OCI-LY3 (cell line): ENCODE data around the gene AK9.

ENCODE experiments used
- H2AFZ ChIP-seq: fragments of 200-600, 300-600 bp; shearing (Covaris generic); 2 replicates; pipeline ENCODE4 v1.6.0; 2014; ENCODE audit warnings: antibody characterized with exemption, low read depth, low read length
- H3K27ac ChIP-seq: fragments of 200-600, 300-600 bp; sonication (generic); 2 replicates; pipeline ENCODE4 v1.5.1; 2014; ENCODE audit warnings: mild to moderate bottlenecking, low read length, moderate library complexity, mixed read lengths
- H3K27me3 ChIP-seq: fragments of 200-600, 300-600 bp; sonication (generic); 2 replicates; pipeline ENCODE4 v1.6.1; 2014; ENCODE audit warnings: low read depth, low read length, mixed read lengths
- H3K36me3 ChIP-seq: fragments of 200-600, 300-600 bp; sonication (generic); replicated peaks from 2 replicates; pipeline ENCODE3; 2014; ENCODE audit warnings: low read depth, low read length, mixed read lengths
- H3K4me1 ChIP-seq: fragments of 300-600, 200-600 bp; sonication (generic); 2 replicates; pipeline ENCODE4 v1.6.1; 2014; ENCODE audit warnings: low read length, mixed read lengths
- H3K4me2 ChIP-seq: fragments of 200-600, 300-600 bp; sonication (generic); 2 replicates; pipeline ENCODE4 v1.6.1; 2014; ENCODE audit warnings: low read length, mixed read lengths
- H3K4me3 ChIP-seq: fragments of 300-600, 200-600 bp; sonication (generic); 2 replicates; pipeline ENCODE4 v1.5.1; 2014; ENCODE audit warnings: antibody characterized with exemption, mild to moderate bottlenecking, low read length, moderate library complexity
- H3K79me2 ChIP-seq: fragments of 300-600, 200-600 bp; shearing (Covaris generic); 2 replicates; pipeline ENCODE4 v1.6.1; 2014; ENCODE audit warnings: mild to moderate bottlenecking, low read length, mixed read lengths
- H3K9ac ChIP-seq: fragments of 300-600, 200-600 bp; shearing (Covaris generic); 2 replicates; pipeline ENCODE4 v1.6.0; 2014; ENCODE audit warnings: mild to moderate bottlenecking, low read length, moderate library complexity
- H3K9me3 ChIP-seq: fragments of 200-600, 300-600 bp; shearing (Covaris generic); 2 replicates; pipeline ENCODE4 v1.6.1; 2014; ENCODE audit warnings: low read length, mixed read lengths; ENCODE audit not compliant: insufficient read depth
- H4K20me1 ChIP-seq: fragments of 200-600, 300-600 bp; sonication (generic); 2 replicates; pipeline ENCODE4 v1.6.1; 2016; ENCODE audit warnings: low read length, mixed read lengths; ENCODE audit not compliant: insufficient read depth
- CTCF ChIP-seq: fragments of 200-600, 300-600 bp; sonication (generic); IDR thresholded peaks from 2 replicates; pipeline ENCODE4 v1.5.1; 2014; ENCODE audit warnings: antibody characterized with exemption, low read length, low read depth
- EZH2phosphoT487 ChIP-seq: fragments of 200-600 bp; shearing (Covaris generic); IDR thresholded peaks from 2 replicates; pipeline ENCODE4 v1.6.1; 2018; ENCODE audit warnings: antibody characterized with exemption, mixed run types, low read depth

Gene AK9

GRCh38 chr6:109498052-109498451 lies 192.9 kb downstream of the AK9 start:
- Histone ChIP-seq H3K27me3 (no peaks in the 10 kb centered on the region), H3K27ac (no peak overlapping the region), H3K4me2 (no peak overlapping the region), H3K79me2 (no peaks in the 10 kb centered on the region), H2AFZ (no peak overlapping the region), H4K20me1 (no peaks in the 10 kb centered on the region), H3K9me3 (no peaks in the 10 kb centered on the region), H3K9ac (no peak overlapping the region), H3K4me3 (no peak overlapping the region), H3K36me3 (no peaks in the 10 kb centered on the region), H3K4me1 (peaks cover 10% of the 10 kb centered on the region)
- TF ChIP-seq EZH2phosphoT487 (no peak), CTCF (no peak)

GRCh38 chr6:109496036-109496772 lies 194.8 kb downstream of the AK9 start:
- no peak overlapping the region for H3K4me2 ChIP-seq
- H3K36me3 ChIP-seq: no peaks in the 10 kb centered on the region
- H4K20me1 ChIP-seq: no peaks in the 10 kb centered on the region
- no peaks in the 10 kb centered on the region for H3K79me2 ChIP-seq
- no peak overlapping the region for H3K27ac ChIP-seq
- H3K4me1 ChIP-seq: peaks cover 10% of the 10 kb centered on the region
- no peaks in the 10 kb centered on the region for H3K27me3 ChIP-seq
- no peak overlapping the region for H2AFZ ChIP-seq
- no peak for TF ChIP-seq EZH2phosphoT487
- TF ChIP-seq CTCF: no peak
- no peak overlapping the region for H3K4me3 ChIP-seq
- no peaks in the 10 kb centered on the region for H3K9me3 ChIP-seq
- no peak overlapping the region for H3K9ac ChIP-seq

GRCh38 chr6:109493865-109494264 lies 197.1 kb downstream of the AK9 start:
- H3K36me3 ChIP-seq: no peaks in the 10 kb centered on the region
- no peaks in the 10 kb centered on the region for H3K79me2 ChIP-seq
- H4K20me1 ChIP-seq: no peaks in the 10 kb centered on the region
- H3K27ac ChIP-seq: no peak overlapping the region
- no peak overlapping the region for H3K4me3 ChIP-seq
- no peaks in the 10 kb centered on the region for H3K9me3 ChIP-seq
- H2AFZ ChIP-seq: no peak overlapping the region
- peaks cover 10% of the 10 kb centered on the region for H3K4me1 ChIP-seq
- no peak overlapping the region for H3K9ac ChIP-seq
- no peak for TF ChIP-seq CTCF
- no peak for TF ChIP-seq EZH2phosphoT487
- H3K4me2 ChIP-seq: peak overlapping the region; percentile 27
- H3K27me3 ChIP-seq: no peaks in the 10 kb centered on the region

GRCh38 chr6:109491207-109491938 lies 199.6 kb downstream of the AK9 start:
- Histone ChIP-seq H3K27me3 (no peaks in the 10 kb centered on the region), H2AFZ (no peak overlapping the region), H3K36me3 (no peaks in the 10 kb centered on the region), H3K79me2 (no peaks in the 10 kb centered on the region), H3K4me1 (peaks cover 10% of the 10 kb centered on the region), H3K9me3 (no peaks in the 10 kb centered on the region), H3K4me2 (no peak overlapping the region), H4K20me1 (no peaks in the 10 kb centered on the region), H3K27ac (no peak overlapping the region), H3K9ac (no peak overlapping the region), H3K4me3 (no peak overlapping the region)
- no peak for TF ChIP-seq EZH2phosphoT487
- no peak for TF ChIP-seq CTCF
